Brain microvascular endothelial cell (primary cell): Measurements from ENCODE around the gene EIF4ENIF1.

Experiments used
- DNase-seq: peaks from one replicate; pipeline ENCODE4 v3.0.0-alpha.2; 2020
- H3K27ac ChIP-seq: fragments of 250-450 bp; sonication (Bioruptor Pico); 2 replicates; pipeline ENCODE4 v1.5.1; 2020; ENCODE audit warnings: mild to moderate bottlenecking, moderate library complexity
- H3K27me3 ChIP-seq: fragments of 250-450 bp; sonication (Bioruptor Pico); replicated peaks from 2 replicates; pipeline ENCODE4 v1.5.1; 2020; ENCODE audit warnings: mild to moderate bottlenecking
- H3K36me3 ChIP-seq: fragments of 250-450 bp; sonication (Bioruptor Pico); replicated peaks from 2 replicates; pipeline ENCODE4 v1.5.1; 2020; ENCODE audit warnings: mild to moderate bottlenecking
- H3K4me3 ChIP-seq: 2 replicates; pipeline ENCODE4 v1.5.1; 2011; ENCODE audit warnings: low read depth, mild to moderate bottlenecking, control low read depth, low read length, moderate library complexity
- in situ Hi-C: cut with HindIII; loops from 2 replicates; pipeline ENCODE4 v1.10.0; 2017; ENCODE audit warnings: low sequenced_read_pairs, low pct_ligation_motif_present
- TF ChIP-seq, protein P1 (sequence below): IDR thresholded peaks from 2 replicates; pipeline ENCODE4 v1.5.1; 2011; ENCODE audit warnings: low read depth, mild to moderate bottlenecking, moderate library complexity, low read length, control low read depth, inconsistent platforms; ENCODE audit errors: missing control alignments

The EIF4ENIF1 gene

DNA sequence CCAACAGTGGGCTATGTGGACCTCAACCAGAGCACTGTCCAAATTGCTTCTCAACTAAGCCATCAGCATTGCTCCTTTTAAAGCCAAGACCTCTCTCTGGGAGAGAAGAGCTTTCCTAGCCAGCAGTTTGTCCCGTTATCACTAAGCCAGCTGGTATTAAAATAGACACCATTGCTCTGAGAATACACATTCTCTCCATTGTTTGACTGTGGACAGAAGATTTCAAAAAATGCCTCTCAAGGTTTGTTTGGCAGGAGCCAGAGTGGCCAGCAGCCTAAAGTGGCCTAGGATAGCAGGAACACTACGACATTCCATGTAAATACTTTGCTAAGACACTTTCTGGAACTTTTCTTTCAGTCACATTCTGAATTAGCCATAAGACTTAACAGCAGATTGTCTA is 41.3 kb downstream of the EIF4ENIF1 start:
- no peaks in the 10 kb centered on the region for H3K27me3 ChIP-seq
- TF ChIP-seq, protein P1, sequence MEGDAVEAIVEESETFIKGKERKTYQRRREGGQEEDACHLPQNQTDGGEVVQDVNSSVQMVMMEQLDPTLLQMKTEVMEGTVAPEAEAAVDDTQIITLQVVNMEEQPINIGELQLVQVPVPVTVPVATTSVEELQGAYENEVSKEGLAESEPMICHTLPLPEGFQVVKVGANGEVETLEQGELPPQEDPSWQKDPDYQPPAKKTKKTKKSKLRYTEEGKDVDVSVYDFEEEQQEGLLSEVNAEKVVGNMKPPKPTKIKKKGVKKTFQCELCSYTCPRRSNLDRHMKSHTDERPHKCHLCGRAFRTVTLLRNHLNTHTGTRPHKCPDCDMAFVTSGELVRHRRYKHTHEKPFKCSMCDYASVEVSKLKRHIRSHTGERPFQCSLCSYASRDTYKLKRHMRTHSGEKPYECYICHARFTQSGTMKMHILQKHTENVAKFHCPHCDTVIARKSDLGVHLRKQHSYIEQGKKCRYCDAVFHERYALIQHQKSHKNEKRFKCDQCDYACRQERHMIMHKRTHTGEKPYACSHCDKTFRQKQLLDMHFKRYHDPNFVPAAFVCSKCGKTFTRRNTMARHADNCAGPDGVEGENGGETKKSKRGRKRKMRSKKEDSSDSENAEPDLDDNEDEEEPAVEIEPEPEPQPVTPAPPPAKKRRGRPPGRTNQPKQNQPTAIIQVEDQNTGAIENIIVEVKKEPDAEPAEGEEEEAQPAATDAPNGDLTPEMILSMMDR: no peak
- no peak overlapping the region for H3K27ac ChIP-seq
- no peak overlapping the region for H3K4me3 ChIP-seq
- H3K36me3 ChIP-seq: peaks cover 48% of the 10 kb centered on the region
- DNase-seq: no peak
- in situ Hi-C loops: no loop called here

DNA sequence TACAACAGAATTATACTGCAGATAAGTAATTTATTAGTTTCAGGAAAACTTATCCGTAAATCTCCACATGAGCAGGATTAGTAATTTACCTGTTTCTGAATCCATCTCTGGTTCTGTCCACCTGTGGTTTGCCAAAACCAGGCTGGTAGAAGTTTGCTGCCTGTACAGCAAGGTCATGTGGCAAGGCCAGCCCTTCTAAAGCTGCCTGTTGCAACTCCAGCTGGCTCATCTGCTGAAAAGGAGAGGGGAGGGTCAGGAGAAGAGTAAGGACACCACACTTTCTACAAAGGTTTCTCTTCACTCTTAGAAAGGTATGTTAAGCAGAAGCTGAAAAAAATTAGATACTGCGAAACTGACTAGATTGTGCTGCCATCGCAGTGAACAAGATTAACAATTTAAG is 42.3 kb downstream of the EIF4ENIF1 start:
- in situ Hi-C loops: no loop called here
- Histone ChIP-seq H3K27me3 (no peaks in the 10 kb centered on the region), H3K4me3 (no peak overlapping the region), H3K27ac (no peak overlapping the region), H3K36me3 (peaks cover 58% of the 10 kb centered on the region)
- TF ChIP-seq, protein P1: no peak
- no peak for DNase-seq

DNA sequence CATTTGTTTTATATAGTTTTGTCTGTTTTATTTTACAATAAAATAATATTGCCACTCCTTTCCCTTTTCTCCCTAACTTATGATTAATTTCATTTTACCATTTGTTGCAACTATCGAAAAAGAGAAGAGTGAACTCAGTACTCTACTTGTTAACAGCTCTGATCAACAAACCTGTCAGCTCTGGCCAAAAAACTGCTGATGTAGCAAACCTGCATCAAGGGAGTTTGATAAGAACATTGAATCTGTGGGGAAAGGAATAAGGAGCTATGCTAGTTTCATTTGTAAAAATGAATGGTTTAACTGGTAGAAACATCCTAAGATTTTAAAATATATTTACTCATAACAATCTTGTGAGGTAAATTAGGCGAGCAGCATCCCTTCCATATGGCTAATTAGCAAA is 42.9 kb downstream of the EIF4ENIF1 start:
- DNase-seq: no peak
- TF ChIP-seq, protein P1: no peak
- Histone ChIP-seq H3K27me3 (no peaks in the 10 kb centered on the region), H3K4me3 (no peak overlapping the region), H3K36me3 (peaks cover 63% of the 10 kb centered on the region), H3K27ac (no peak overlapping the region)
- in situ Hi-C loops: no loop called here

DNA sequence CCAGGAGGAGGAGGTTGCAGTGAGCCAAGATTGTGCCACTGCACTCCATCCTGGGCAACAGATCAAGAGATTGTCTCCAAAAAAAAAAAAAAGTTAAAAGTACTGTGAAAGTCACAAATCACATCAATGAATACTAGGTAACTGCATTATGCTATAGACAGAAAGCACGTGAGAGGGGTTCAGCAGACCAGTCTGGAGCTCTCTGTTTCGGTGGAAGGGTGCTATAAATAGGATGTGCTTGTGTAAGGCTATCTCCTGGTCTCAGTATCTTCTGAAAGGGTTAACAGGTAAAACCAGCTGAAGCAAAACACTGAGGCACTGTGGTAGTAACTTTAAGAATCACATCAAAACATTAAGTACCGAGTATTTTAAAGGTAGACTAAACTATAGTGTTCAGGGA is 43.4 kb downstream of the EIF4ENIF1 start:
- Histone ChIP-seq H3K4me3 (no peak overlapping the region), H3K27ac (no peak overlapping the region), H3K36me3 (peaks cover 65% of the 10 kb centered on the region), H3K27me3 (no peaks in the 10 kb centered on the region)
- no peak for DNase-seq
- in situ Hi-C loops: no loop called here
- TF ChIP-seq, protein P1: no peak

DNA sequence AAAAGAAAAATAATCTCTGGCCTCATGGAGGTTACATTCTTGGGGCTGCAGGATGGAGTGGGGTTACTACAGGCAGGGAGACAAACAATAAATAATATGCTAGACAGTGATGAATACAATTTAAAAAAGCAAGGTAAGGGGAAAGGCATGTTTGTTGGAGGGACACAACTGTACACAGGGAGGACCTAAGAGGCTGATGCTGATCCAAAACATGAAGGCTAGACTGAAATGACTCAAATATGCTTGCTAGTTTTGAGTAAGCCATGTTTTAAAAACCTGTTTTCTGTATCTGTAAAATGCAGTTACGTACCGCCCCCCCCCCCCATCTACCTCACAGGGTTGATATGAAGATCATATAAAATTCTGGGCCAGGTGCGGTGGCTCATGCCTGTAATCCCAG is 44.0 kb downstream of the EIF4ENIF1 start:
- Histone ChIP-seq H3K27ac (no peak overlapping the region), H3K27me3 (no peaks in the 10 kb centered on the region), H3K4me3 (no peak overlapping the region), H3K36me3 (peaks cover 69% of the 10 kb centered on the region)
- DNase-seq: no peak
- in situ Hi-C loops: no loop called here
- TF ChIP-seq, protein P1: no peak

DNA sequence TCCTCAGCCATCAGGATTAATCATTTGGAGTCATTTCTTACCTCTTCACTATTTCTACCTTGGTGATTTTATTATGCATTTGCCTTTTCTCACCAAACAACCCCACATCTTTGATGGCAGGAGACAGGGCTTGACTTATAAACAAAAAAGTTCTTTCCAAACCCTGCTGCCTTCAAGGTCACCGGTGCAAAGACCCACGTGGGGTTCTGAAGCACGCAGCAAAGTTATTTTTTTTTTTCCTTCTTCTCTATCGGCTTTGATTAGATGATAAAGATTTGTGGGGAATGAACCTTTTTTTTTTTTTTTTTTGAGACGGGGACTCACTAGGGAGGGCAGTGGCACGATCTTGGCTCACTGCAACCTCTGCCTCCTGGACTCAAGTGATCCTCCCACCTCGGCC is 46.1 kb downstream of the EIF4ENIF1 start:
- in situ Hi-C loops: no loop called here

More for the DNA sequence above, 46.1 kb downstream of the EIF4ENIF1 start:
- Histone ChIP-seq H3K27me3 (no peaks in the 10 kb centered on the region), H3K36me3 (peaks cover 77% of the 10 kb centered on the region), H3K4me3 (no peak overlapping the region), H3K27ac (no peak overlapping the region)
- DNase-seq: no peak
- TF ChIP-seq, protein P1: no peak
